Thyroid gland (tissue), 4 donors: ENCODE measurements around the gene MAST4.

Experiments used
- CTCF ChIP-seq, 6 experiments: fragments of 200-600 bp in 3 of 6; fragments of 450-650 bp in 3 of 6; sonication (generic) in 3 of 6; IDR thresholded peaks; one replicate each; pipeline ENCODE4 v1.5.1; 2016 to 2019; ENCODE audit warnings: antibody characterized with exemption in 6 of 6, mild to moderate bottlenecking in 2 of 6, inconsistent platforms in 1 of 6, moderate library complexity in 1 of 6
- POLR2A ChIP-seq, 2 donors: fragments of 450-650 bp; IDR thresholded peaks; one replicate each; pipeline ENCODE4 v1.6.1; 2017; ENCODE audit warnings: antibody characterized with exemption in 2 of 2, mild to moderate bottlenecking in 2 of 2, moderate library complexity in 1 of 2

- TF ChIP-seq CTCF (IDR thresholded peaks at IDR 0.05): no peak
- TF ChIP-seq POLR2A (IDR thresholded peaks at IDR 0.05): no peak
Observed at GRCh38 chr5:66991746-66992145, 395.6 kb downstream of the MAST4 start.
